HG03196 (cell line): ENCODE data around the gene EEFSEC.

ENCODE experiments used
- ATAC-seq: cut with Tn5 transposase; IDR thresholded peaks from one replicate; pipeline ENCODE4 v1.9.1; 2021; ENCODE audit not compliant: unreplicated experiment

EEFSEC gene

GRCh38 chr3:128270559-128271492 lies 117.5 kb downstream of the EEFSEC start:
- ATAC-seq, result no peak

GRCh38 chr3:128271536-128272332 lies 118.5 kb downstream of the EEFSEC start:
- no peak for ATAC-seq

- no peak for ATAC-seq
These were observed 120.0 kb downstream of the EEFSEC start for GRCh38 chr3:128273109-128273840.

GRCh38 chr3:128273841-128274573 lies 120.7 kb downstream of the EEFSEC start:
- ATAC-seq, result no peak

GRCh38 chr3:128274837-128275236 lies 121.6 kb downstream of the EEFSEC start:
- no peak for ATAC-seq

- no peak for ATAC-seq
These were observed 122.2 kb downstream of the EEFSEC start for GRCh38 chr3:128275316-128276145.

- no peak for ATAC-seq
These were observed 122.8 kb downstream of the EEFSEC start for GRCh38 chr3:128276146-128276435.

- ATAC-seq, result no peak
These were observed 123.4 kb downstream of the EEFSEC start for GRCh38 chr3:128276577-128277183.

- ATAC-seq, result no peak
These were observed 124.2 kb downstream of the EEFSEC start for GRCh38 chr3:128277378-128278069.

GRCh38 chr3:128278130-128278529 lies 124.8 kb downstream of the EEFSEC start:
- no peak for ATAC-seq

GRCh38 chr3:128278761-128279600 lies 125.7 kb downstream of the EEFSEC start:
- ATAC-seq, result no peak

GRCh38 chr3:128279601-128279880 lies 126.3 kb downstream of the EEFSEC start:
- no peak for ATAC-seq

GRCh38 chr3:128280481-128281052 lies 127.3 kb downstream of the EEFSEC start:
- ATAC-seq, result no peak

- ATAC-seq, result no peak
These were observed 127.8 kb downstream of the EEFSEC start for GRCh38 chr3:128281056-128281455.

GRCh38 chr3:128281461-128282367 lies 128.4 kb downstream of the EEFSEC start:
- no peak for ATAC-seq

- ATAC-seq, result no peak
These were observed 129.3 kb downstream of the EEFSEC start for GRCh38 chr3:128282380-128283196.
